Heart left ventricle (tissue), 16 donors: Measurements from ENCODE around the gene RRP9. TPM values are rescaled to one million over a fixed set of nuclear protein-coding genes. Genes with fewer than 3 reads are reported as not detected.

ENCODE experiments used
- ATAC-seq, 4 donors: fragments of 200-7000 bp; cut with Tn5 transposase; one replicate each; pipeline ENCODE4 v1.9.1; 2020 to 2022; ENCODE audit warnings: moderate library complexity in 4 of 4, mild to moderate bottlenecking in 3 of 4, moderate number of reproducible peaks in 1 of 4
- DNase-seq, 5 donors: peaks; one replicate each; pipeline ENCODE4 v3.0.0-alpha.2; 2020
- H3K27ac ChIP-seq, 12 donors: fragments of 200-600 bp; sonication (generic) in 4 of 12; one replicate each; pipeline versions ENCODE4 v1.5.0 to v1.8.0; 2016 to 2022; ENCODE audit warnings: mild to moderate bottlenecking in 2 of 12
- H3K27me3 ChIP-seq, 9 donors: fragments of 200-600 bp; sonication (generic) in 2 of 9; one replicate each; pipeline versions ENCODE4 v1.5.1 to v1.8.0; 2016 to 2022; ENCODE audit warnings: mild to moderate bottlenecking in 3 of 9
- H3K36me3 ChIP-seq, 9 donors: fragments of 200-600 bp; sonication (generic) in 2 of 9; one replicate each; pipeline versions ENCODE4 v1.5.0 to v1.8.0; 2018 to 2022; ENCODE audit warnings: mild to moderate bottlenecking in 2 of 9
- H3K4me1 ChIP-seq, 12 donors: fragments of 200-600 bp; sonication (generic) in 4 of 12; one replicate each; pipeline versions ENCODE4 v1.5.0 to v1.8.0; 2016 to 2022; ENCODE audit warnings: mild to moderate bottlenecking in 3 of 12
- H3K4me3 ChIP-seq, 12 donors: fragments of 200-600 bp; sonication (generic) in 4 of 12; one replicate each; pipeline versions ENCODE4 v1.5.0 to v1.8.0; 2017 to 2022; ENCODE audit warnings: mild to moderate bottlenecking in 9 of 12, moderate library complexity in 4 of 12
- H3K9me3 ChIP-seq, 12 donors: fragments of 200-600 bp; sonication (generic) in 4 of 12; one replicate each; pipeline versions ENCODE4 v1.5.0 to v1.8.0; 2016 to 2022; ENCODE audit warnings: mild to moderate bottlenecking in 1 of 12
- POLR2A ChIP-seq, 2 donors: fragments of 450-650 bp; IDR thresholded peaks; one replicate each; pipeline ENCODE4 v1.6.1; 2017; ENCODE audit warnings: antibody characterized with exemption in 2 of 2, mild to moderate bottlenecking in 2 of 2, moderate library complexity in 2 of 2
- WGBS, 4 donors: extraction: QIAGEN DNeasy Blood & Tissue Kit in 2 of 4; methylation state at CpG; one replicate each; pipeline versions ENCODE4 v1.1.5 to v1.1.7; 2013 to 2018; 5-methylcytosine and 5-hydroxymethylcytosine counted together
- intact Hi-C, 10 donors: fragments of 100-400 bp; cut with DNase I; formaldehyde crosslinking; loops; one replicate each; pipeline versions ENCODE4 v1.11.1 to v1.14.2; 2022
- polyA plus RNA-seq, 2 donors: library from polyadenylated mRNA; stranded (reverse); fragments of 200-250 nt; gene quantifications; one replicate each; pipeline ENCODE4 v1.2.3, GENCODE V29; 2013
- total RNA-seq, 9 donors: library from RNA; depleted of rRNA in 2 of 9; stranded (reverse); fragments of >200 nt in 2 of 9; fragmentation: NEBNext Ultra II Directional in 3 of 9; extraction: Animal tissue kit (Norgen Biotek cat#: 25700) in 3 of 9; gene quantifications; one replicate each; pipeline versions ENCODE4 v1.1.0 to v1.2.4, GENCODE V29; 2016 to 2023
- TF ChIP-seq, protein P1 (sequence below), 12 donors: fragments of 200-600 bp; sonication (generic) in 4 of 12; IDR thresholded peaks; one replicate each; pipeline versions ENCODE4 v1.5.0 to v1.8.0; 2018 to 2022; ENCODE audit warnings: antibody characterized with exemption in 12 of 12, mild to moderate bottlenecking in 5 of 12
- donor health status: ischemic (EF 13 %, LVEDD 7.1; RV severe dilation, severe dysfunction).
- donor health status: healthy with polysubstance abuse.
- donor health status: DM: no; HTN: yes; CAD: no.
- donor health status: DM: no; HTN: no; CAD: no.
- donor health status: ischemic (EF 25% LVEDD 6.9; RV normal size, moderate dysfunction).
- donor health status: ischemic (EF 25% LVEDD 5.7; RV mildly dilated, moderate dysfunction).
- donor health status: healthy.
- donor health status: DM: yes; HTN: yes; CAD: no.
- donor health status: ischemic (EF 35%, LVEDD 5.7; RV mildly dilated, moderate dysfunction).
- donor health status: nonischemic (EF 11% LVEDD 7.7; RV severe dilation, severe dysfunction).
- donor health status: DM: yes; HTN: yes; CAD: no.
- donor health status: PGD.
- donor health status: ischemic (EF 29% LVEDD 5.4; RV normal size, mild dysfunction).
- donor health status: nonischemic (EF 23%, LVEDD 6.1; RV moderate dilation, normal function).

RRP9 gene
- total and polyA plus RNA-seq, 11 donors: 6.1 to 30.8 (median 10.8) TPM

DNA sequence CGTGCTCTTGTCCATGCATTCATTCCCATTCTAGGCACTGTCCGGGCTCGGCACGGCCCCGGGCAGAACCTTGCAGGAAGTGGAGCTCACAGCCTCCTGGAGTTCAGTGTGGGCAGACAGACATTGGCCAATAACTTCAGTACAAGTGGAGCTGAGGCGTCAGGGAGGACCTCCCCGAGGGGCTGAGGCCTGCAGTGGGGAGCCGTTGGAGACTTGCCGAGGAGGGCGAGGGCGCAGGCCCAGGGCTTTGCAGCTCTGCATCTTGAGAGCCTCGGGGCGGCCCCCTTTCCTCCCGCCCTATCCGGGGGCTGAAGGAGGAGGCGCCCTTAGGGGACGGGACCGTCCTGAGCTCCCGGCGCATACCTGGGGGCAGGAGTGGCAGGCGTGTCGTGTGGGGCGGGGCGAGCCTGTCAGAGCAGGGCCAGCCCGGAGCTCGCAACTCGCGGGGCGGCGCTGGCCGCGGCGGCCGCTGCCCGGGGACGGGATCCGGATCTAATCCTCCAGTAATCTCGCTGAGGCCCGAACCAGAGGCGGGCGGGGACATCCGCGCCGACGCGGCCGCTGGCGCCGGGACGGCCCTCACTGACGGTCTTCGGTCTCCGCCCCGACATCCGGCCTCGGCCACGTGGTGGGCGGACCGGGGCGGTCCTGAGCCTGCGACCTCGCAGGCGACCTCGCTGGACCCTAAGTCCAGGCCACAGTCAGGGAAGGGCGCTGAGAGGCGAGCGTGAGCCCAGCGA, 41.3 kb upstream of the RRP9 start, which contains the start of gene ACY1:
Gene ACY1, plus strand, starts transcription at position 698 of the 740 bp plus-strand sequence. CDS start 530 bp downstream, outside the sequence.
- H3K27me3 ChIP-seq: no peaks in the 10 kb centered on the region
- H3K27ac ChIP-seq: peak within 1 kb of the TSS; percentile 92 to 98 (median 95)
- intact Hi-C loops: no loop called here
- peak; percentile 91 to 94 (median 92) for DNase-seq
- peaks cover 0 to 4% (median 0%) of the 10 kb centered on the region in 9 donors for H3K36me3 ChIP-seq
- peak; percentile 3 to 86 for TF ChIP-seq POLR2A (IDR thresholded peaks at IDR 0.05)
- TF ChIP-seq, protein P1, sequence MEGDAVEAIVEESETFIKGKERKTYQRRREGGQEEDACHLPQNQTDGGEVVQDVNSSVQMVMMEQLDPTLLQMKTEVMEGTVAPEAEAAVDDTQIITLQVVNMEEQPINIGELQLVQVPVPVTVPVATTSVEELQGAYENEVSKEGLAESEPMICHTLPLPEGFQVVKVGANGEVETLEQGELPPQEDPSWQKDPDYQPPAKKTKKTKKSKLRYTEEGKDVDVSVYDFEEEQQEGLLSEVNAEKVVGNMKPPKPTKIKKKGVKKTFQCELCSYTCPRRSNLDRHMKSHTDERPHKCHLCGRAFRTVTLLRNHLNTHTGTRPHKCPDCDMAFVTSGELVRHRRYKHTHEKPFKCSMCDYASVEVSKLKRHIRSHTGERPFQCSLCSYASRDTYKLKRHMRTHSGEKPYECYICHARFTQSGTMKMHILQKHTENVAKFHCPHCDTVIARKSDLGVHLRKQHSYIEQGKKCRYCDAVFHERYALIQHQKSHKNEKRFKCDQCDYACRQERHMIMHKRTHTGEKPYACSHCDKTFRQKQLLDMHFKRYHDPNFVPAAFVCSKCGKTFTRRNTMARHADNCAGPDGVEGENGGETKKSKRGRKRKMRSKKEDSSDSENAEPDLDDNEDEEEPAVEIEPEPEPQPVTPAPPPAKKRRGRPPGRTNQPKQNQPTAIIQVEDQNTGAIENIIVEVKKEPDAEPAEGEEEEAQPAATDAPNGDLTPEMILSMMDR (IDR thresholded peaks at IDR 0.05): peak in 1 of 12 donors; percentile 14
- peak; percentile 67 to 93 (median 90) for ATAC-seq
- WGBS, 4 donors: 0 to 1% (median 0%) methylated on average over 16 to 68 of the region's 68 CpGs
- H3K4me3 ChIP-seq: peak within 1 kb of the TSS; percentile 38 to 84 (median 70)
- no peaks in the 10 kb centered on the region for H3K9me3 ChIP-seq
- H3K4me1 ChIP-seq: peaks cover 5 to 29% (median 20%) of the 10 kb centered on the region in 12 donors

- WGBS, 4 donors: 13 to 20% (median 15%) methylated on average over 4 of the region's 4 CpGs
- H3K27ac ChIP-seq: peak overlapping the region; percentile 92 to 98 (median 95)
Measured at GRCh38 chr3:51982352-51982837, 40.7 kb upstream of the RRP9 start.

DNA sequence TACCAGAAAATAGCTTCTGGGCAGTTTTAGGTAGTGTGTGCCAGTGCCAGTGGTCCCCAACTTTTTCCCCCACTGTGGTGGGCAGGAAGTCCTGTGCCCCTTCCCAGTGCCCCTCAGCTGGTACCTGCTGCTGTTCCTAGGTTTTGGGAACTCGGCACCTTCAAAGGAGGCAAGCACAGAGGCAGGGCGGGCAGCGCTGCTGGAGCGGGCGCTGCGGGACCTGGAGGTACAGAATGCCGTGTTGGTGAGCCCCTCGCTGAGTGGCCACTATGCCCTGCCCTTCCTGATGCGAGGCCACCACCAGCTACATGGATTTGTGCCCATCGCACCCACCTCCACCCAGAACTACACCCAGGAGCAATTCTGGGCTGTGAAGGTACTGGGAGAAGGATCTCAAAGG, 38.5 kb upstream of the RRP9 start:
- Histone ChIP-seq H3K27ac (no peak overlapping the region), H3K4me3 (no peak overlapping the region), H3K4me1 (peaks cover 5 to 39% (median 29%) of the 10 kb centered on the region in 12 donors), H3K9me3 (no peaks in the 10 kb centered on the region), H3K36me3 (peaks cover 0 to 4% (median 0%) of the 10 kb centered on the region in 9 donors), H3K27me3 (no peaks in the 10 kb centered on the region)
- no peak for DNase-seq
- 97 to 100% (median 98%) methylated on average over 10 of the region's 10 CpGs for WGBS, 4 donors
- intact Hi-C loops: no loop called here
- no peak for ATAC-seq
- no peak for TF ChIP-seq POLR2A (IDR thresholded peaks at IDR 0.05)
- TF ChIP-seq, protein P1 (IDR thresholded peaks at IDR 0.05): no peak

More at GRCh38 chr3:51982352-51982837, 40.7 kb upstream of the RRP9 start:
- peaks cover 0 to 4% (median 0%) of the 10 kb centered on the region in 9 donors for H3K36me3 ChIP-seq
- H3K4me3 ChIP-seq: peak overlapping the region; percentile 38 to 84 (median 70)
- H3K4me1 ChIP-seq: peaks cover 5 to 29% (median 20%) of the 10 kb centered on the region in 12 donors
- ATAC-seq (peak; percentile 2 to 40 (median 18)), DNase-seq (no peak)
- TF ChIP-seq POLR2A (IDR thresholded peaks at IDR 0.05): no peak
- TF ChIP-seq, protein P1 (IDR thresholded peaks at IDR 0.05): peak in 10 of 12 donors; percentile 10 to 49 (median 33)
- intact Hi-C loops: no loop called here
- no peaks in the 10 kb centered on the region for H3K27me3 ChIP-seq
- no peaks in the 10 kb centered on the region for H3K9me3 ChIP-seq

- TF ChIP-seq, protein P1 (IDR thresholded peaks at IDR 0.05): no peak
- no peak for TF ChIP-seq POLR2A (IDR thresholded peaks at IDR 0.05)
- Histone ChIP-seq H3K4me1 (peaks cover 9 to 41% (median 30%) of the 10 kb centered on the region in 12 donors), H3K27ac (no peak overlapping the region), H3K9me3 (no peaks in the 10 kb centered on the region), H3K4me3 (no peak overlapping the region), H3K36me3 (peaks cover 0 to 4% (median 0%) of the 10 kb centered on the region in 9 donors), H3K27me3 (no peaks in the 10 kb centered on the region)
- ATAC-seq (no peak), DNase-seq (no peak)
- intact Hi-C loops: loop anchor here in 1 of 10 donors (5.0 kb wide), 1 partner anchor 36 kb away; the partner anchor contains the start of genes PARP3 and RRP9
- 84 to 92% (median 89%) methylated on average over 4 of the region's 4 CpGs for WGBS, 4 donors
Measured at GRCh38 chr3:51978143-51978502, 36.4 kb upstream of the RRP9 start.
